Omental fat pad (tissue), 4 donors: ENCODE results near the gene SDC3. TPM values are rescaled to one million over a fixed set of nuclear protein-coding genes. Genes with fewer than 3 reads are reported as not detected.
"Not testable (repeated sequence)": the region's sequence is repeated elsewhere in the genome, so short reads cannot be mapped to it uniquely, and the experiment has no call there.

ENCODE experiments used
- ATAC-seq: fragments of 150-250 bp; one replicate; pipeline ENCODE4 v1.9.1; 2016; ENCODE audit warnings: mild to moderate bottlenecking, moderate library complexity; ENCODE audit not compliant: low FRiP score
- DNase-seq: peaks from one replicate; pipeline ENCODE4 v3.0.0-alpha.2; 2019; ENCODE audit warnings: low spot score
- CTCF ChIP-seq, 3 donors: fragments of 450-650 bp; IDR thresholded peaks; one replicate each; pipeline ENCODE4 v1.5.1; 2016 to 2017; ENCODE audit warnings: antibody characterized with exemption in 3 of 3, mild to moderate bottlenecking in 3 of 3, moderate library complexity in 2 of 3
- total RNA-seq, 4 donors: library from RNA; depleted of rRNA; stranded (reverse); fragments of >200 nt; gene quantifications; one replicate each; pipeline ENCODE4 v1.1.0, GENCODE V29; 2016

The SDC3 gene
- total RNA-seq, 4 donors from 2014 or later: 27.3 to 38.1 (median 30.8) TPM

- no peak for TF ChIP-seq CTCF (IDR thresholded peaks at IDR 0.05)
- DNase-seq (no peak), ATAC-seq (no peak)
These were observed 36.3 kb downstream of the SDC3 start for GRCh38 chr1:30872033-30872947.

DNA sequence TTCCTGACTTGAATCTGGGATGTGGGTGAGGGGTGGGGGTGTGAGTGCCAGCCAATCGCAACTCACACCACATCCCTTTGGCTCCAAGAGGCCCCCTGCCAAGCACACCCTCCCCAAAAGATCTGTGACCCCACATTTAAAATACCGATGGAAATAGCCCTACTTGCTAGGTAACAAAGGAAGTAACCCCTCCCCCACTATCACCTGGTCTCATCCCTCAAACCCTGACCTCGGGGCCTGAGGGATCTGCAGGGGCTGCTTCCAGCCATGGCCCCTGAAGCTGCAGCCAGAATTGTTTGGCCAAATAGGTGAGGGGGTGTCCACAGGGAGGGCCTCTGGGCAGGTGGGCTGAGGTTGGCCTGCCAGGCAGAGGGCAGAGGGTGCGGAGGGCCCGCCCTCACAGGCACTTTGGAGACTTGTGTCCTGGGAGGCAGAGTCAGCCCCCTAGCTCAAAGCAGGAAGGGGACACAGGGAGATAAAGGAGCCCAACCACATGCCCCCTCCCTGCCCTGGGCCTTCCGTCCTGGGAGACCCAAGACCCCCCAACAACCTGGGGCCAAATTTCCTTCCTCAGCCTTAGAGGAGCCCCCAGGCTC is 37.2 kb downstream of the SDC3 start:
- ATAC-seq (no peak), DNase-seq (no peak)
- no peak for TF ChIP-seq CTCF (IDR thresholded peaks at IDR 0.05)

DNA sequence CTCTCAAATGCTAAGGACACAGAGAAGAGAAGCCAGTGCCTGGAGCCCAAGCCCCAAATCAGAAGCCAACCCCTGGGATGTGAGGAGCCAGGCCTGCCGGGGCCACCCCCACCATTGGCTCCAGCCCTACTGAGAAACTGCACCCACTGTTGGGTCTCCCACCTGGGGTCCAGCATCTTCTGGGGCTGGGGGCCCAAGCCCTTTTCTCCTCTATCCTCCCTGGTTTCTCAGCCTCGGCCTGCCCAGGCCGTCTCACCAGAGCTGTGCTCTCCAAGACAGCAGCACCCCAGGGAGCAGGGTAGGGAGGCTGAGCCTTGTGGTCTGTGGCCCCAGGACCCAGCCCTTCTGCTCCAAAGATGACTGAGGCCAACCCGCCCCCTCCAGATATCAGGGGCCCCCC is 37.9 kb downstream of the SDC3 start:
- DNase-seq (no peak), ATAC-seq (no peak)
- no peak for TF ChIP-seq CTCF (IDR thresholded peaks at IDR 0.05)

DNA sequence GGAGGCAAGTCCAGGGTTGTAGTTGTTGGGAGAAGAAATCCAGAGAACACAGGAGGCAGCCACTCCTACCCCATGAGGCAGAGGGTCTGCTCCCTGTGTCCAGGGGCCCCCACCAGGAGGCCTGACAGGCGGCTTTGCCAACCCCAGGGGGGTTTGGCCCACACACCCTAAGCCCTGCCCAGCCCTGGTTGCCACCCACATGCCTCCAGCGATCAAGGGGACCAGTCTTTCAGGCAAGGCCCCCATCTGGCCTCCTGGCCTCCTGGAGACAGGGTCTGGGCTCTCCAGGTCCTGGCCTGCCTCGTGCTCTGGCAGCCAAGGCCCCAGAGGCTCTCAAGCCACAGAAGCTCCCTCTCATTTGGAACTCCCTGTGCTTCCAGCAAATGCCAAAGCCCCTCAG is 38.5 kb downstream of the SDC3 start:
- TF ChIP-seq CTCF (IDR thresholded peaks at IDR 0.05): no peak
- no peak for ATAC-seq
- DNase-seq: no peak

GRCh38 chr1:30868833-30869435 is 39.6 kb downstream of the SDC3 start:
- DNase-seq (no peak), ATAC-seq (no peak)
- no peak for TF ChIP-seq CTCF (IDR thresholded peaks at IDR 0.05)

DNA sequence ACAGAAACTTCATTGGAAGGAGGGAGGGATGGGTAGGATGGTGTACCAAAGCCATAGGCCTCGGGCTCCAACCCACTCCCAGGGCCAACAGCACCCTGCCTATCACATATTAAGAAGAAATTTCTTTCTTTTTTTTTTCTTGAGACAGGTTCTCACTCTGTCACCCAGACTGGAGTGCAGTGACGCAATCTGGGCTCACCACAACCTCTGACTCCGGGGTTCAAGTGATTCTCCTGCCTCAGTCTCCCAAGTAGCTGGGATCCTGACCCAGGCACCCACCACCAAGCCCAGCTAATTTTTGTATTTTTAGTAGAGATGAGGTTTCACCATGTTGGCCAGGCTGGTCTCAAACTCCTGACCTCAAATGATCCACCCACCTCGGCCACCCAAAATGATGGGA is 40.5 kb downstream of the SDC3 start:
- not testable (repeated sequence) for DNase-seq, ATAC-seq

DNA sequence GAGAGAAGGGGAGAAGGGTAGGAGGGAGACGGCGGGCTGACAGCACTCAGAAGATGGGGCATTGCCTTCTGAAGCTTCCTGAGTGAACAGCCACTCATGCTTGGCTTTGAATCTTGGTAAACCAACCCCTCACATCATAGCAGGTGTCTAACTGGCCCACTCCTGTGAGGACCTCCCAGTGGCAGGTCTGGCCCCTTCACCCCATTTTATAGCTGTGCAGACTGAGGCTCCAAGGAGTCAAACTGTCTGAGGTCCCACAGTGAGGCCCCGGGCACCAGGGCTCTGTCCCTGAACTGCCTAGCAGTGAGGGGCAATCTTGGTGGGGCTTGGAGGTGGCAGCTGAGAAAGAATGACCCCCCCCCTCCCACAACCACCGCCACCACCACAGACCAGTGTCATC is 41.0 kb downstream of the SDC3 start:
- ATAC-seq (no peak), DNase-seq (no peak)
- TF ChIP-seq CTCF (IDR thresholded peaks at IDR 0.05): no peak
